Calu3 (cell line): ENCODE data around the gene PLA2G4A. TPM values are rescaled to one million over a fixed set of nuclear protein-coding genes. Genes with fewer than 3 reads are reported as not detected.
A peak's percentile ranks its signal among the peaks of the same experiment; 100 is the strongest.

Experiments used
- BruUV-seq: library from RNA; stranded (reverse); fragments of 400-500 nt; replicated peaks from 2 replicates; lab custom pipeline; 2021; lab: Mats Ljungman, UMichigan
- CTCF ChIA-PET: fragments of 300-600 bp; sonication (Branson Sonifier 250); formaldehyde crosslinking; loops from one replicate; lab custom pipeline; 2022; ENCODE audit warnings: antibody characterized with exemption; lab: Charles Lee
- DNase-seq: peaks from one replicate; pipeline ENCODE4 v3.0.0; 2022
- H3K27ac Mint-ChIP-seq: one replicate; pipeline ENCODE4 v1.8.0; 2022; ENCODE audit warnings: mixed read lengths; ENCODE audit not compliant: unreplicated experiment
- H3K27me3 Mint-ChIP-seq: one replicate; pipeline ENCODE4 v1.8.0; 2022; ENCODE audit warnings: mixed read lengths; ENCODE audit not compliant: unreplicated experiment
- H3K36me3 Mint-ChIP-seq: one replicate; pipeline ENCODE4 v1.8.0; 2022; ENCODE audit warnings: mild to moderate bottlenecking, moderate library complexity, mixed read lengths; ENCODE audit not compliant: insufficient read depth, unreplicated experiment
- H3K4me1 Mint-ChIP-seq: one replicate; pipeline ENCODE4 v1.8.0; 2022; ENCODE audit warnings: mild to moderate bottlenecking, low read depth, mixed read lengths; ENCODE audit not compliant: unreplicated experiment
- H3K4me3 Mint-ChIP-seq: one replicate; pipeline ENCODE4 v1.8.0; 2022; ENCODE audit warnings: mild to moderate bottlenecking, low read depth, moderate library complexity, mixed read lengths; ENCODE audit not compliant: unreplicated experiment
- H3K9me3 Mint-ChIP-seq: one replicate; pipeline ENCODE4 v1.8.0; 2022; ENCODE audit warnings: low read depth, mixed read lengths; ENCODE audit not compliant: unreplicated experiment
- intact Hi-C: fragments of 100-400 bp; cut with micrococcal nuclease; formaldehyde crosslinking; loops from one replicate; pipeline ENCODE4 v1.10.0; 2022; ENCODE audit not compliant: unreplicated experiment
- total RNA-seq: library from RNA; stranded (reverse); gene quantifications from 2 replicates; pipeline ENCODE4 v1.2.3, GENCODE V29; 2022
- TF ChIP-seq, protein P1 (sequence below): fragments of 200-600 bp; IDR thresholded peaks from one replicate; pipeline ENCODE4 v1.8.0; 2022; ENCODE audit warnings: antibody characterized with exemption; ENCODE audit not compliant: unreplicated experiment

Gene PLA2G4A
- total RNA-seq, 1 experiment from 2014 or later = 36.0 TPM

DNA sequence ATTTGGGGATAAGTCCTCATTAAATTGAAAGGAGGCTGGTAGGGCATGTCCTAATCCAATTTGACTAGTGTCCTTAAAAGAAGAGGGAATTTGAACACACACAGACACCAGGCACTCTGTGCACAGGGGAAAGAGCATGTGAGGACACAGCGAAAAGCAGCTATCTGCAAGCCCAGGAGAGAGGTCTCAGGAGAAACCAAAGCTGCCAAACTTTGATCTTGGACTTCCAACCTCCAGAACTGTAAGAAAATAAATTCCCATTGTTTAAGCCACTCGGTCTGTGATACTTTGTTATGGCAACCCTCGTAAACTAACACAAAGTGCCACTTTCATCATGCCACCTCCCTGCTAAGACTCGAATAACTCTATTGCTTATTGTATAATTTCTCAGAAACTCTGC lies 13.8 kb downstream of the PLA2G4A start:
- H3K27ac Mint-ChIP-seq = peak overlapping the region; percentile 26
- no peak for DNase-seq
- H3K4me3 Mint-ChIP-seq = peak overlapping the region; percentile 2
- CTCF ChIA-PET = no interaction called here
- intact Hi-C loops = no loop called here
- H3K27me3 Mint-ChIP-seq = no peaks in the 10 kb centered on the region
- peaks cover 4% of the 10 kb centered on the region for H3K36me3 Mint-ChIP-seq
- H3K9me3 Mint-ChIP-seq = no peaks in the 10 kb centered on the region
- peaks cover 70% of the 10 kb centered on the region for H3K4me1 Mint-ChIP-seq
- TF ChIP-seq, protein P1, sequence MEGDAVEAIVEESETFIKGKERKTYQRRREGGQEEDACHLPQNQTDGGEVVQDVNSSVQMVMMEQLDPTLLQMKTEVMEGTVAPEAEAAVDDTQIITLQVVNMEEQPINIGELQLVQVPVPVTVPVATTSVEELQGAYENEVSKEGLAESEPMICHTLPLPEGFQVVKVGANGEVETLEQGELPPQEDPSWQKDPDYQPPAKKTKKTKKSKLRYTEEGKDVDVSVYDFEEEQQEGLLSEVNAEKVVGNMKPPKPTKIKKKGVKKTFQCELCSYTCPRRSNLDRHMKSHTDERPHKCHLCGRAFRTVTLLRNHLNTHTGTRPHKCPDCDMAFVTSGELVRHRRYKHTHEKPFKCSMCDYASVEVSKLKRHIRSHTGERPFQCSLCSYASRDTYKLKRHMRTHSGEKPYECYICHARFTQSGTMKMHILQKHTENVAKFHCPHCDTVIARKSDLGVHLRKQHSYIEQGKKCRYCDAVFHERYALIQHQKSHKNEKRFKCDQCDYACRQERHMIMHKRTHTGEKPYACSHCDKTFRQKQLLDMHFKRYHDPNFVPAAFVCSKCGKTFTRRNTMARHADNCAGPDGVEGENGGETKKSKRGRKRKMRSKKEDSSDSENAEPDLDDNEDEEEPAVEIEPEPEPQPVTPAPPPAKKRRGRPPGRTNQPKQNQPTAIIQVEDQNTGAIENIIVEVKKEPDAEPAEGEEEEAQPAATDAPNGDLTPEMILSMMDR = no peak
- no TSS peak for BruUV-seq

DNA sequence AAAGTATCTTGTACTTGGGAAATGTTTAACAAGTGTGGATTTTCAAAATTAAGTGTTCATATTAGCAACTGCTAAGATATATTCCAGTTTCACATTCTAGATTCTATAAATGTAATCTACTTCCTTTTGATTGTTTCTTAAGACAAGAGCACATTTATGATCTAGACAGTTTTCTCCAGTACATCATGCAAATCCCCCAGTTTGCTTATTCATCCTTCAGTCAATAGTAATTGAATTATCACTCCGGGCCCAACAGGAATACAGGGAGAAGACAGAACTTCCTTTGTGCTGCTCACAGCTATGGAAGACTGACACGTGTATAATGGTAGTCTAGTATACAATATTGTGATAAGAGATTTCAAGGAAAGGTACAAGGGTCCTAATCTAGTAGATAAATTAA lies 14.5 kb downstream of the PLA2G4A start:
- TF ChIP-seq, protein P1 = no peak
- intact Hi-C loops = no loop called here
- Mint-ChIP-seq H3K27ac (peak overlapping the region; percentile 26), H3K4me3 (no peak overlapping the region), H3K4me1 (peaks cover 70% of the 10 kb centered on the region), H3K36me3 (no peaks in the 10 kb centered on the region), H3K9me3 (no peaks in the 10 kb centered on the region), H3K27me3 (no peaks in the 10 kb centered on the region)
- BruUV-seq = no TSS peak
- no peak for DNase-seq
- CTCF ChIA-PET = no interaction called here

DNA sequence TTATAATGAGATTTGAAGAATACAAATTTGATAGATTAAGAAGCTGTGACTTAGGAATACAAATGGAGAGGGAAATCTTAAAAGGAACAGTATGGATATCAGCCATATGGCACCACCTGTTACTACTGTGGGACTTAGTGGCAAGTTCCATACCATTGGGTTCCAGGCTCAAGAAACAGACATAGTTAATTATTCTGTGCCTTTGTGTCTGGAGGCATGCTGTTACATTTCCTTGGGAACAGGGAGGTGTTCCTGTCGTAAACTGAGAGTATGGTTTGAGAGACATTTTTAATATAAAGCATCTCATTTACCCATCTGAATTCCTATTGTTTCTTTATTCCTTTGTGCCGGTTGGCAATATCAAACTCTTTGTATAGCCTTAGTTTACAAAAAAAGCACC lies 15.2 kb downstream of the PLA2G4A start:
- Mint-ChIP-seq H3K9me3 (no peaks in the 10 kb centered on the region), H3K27ac (no peak overlapping the region), H3K4me3 (no peak overlapping the region), H3K27me3 (no peaks in the 10 kb centered on the region), H3K36me3 (peaks cover 5% of the 10 kb centered on the region), H3K4me1 (peaks cover 70% of the 10 kb centered on the region)
- CTCF ChIA-PET = no interaction called here
- DNase-seq = no peak
- TF ChIP-seq, protein P1 = no peak
- intact Hi-C loops = no loop called here
- no TSS peak for BruUV-seq

DNA sequence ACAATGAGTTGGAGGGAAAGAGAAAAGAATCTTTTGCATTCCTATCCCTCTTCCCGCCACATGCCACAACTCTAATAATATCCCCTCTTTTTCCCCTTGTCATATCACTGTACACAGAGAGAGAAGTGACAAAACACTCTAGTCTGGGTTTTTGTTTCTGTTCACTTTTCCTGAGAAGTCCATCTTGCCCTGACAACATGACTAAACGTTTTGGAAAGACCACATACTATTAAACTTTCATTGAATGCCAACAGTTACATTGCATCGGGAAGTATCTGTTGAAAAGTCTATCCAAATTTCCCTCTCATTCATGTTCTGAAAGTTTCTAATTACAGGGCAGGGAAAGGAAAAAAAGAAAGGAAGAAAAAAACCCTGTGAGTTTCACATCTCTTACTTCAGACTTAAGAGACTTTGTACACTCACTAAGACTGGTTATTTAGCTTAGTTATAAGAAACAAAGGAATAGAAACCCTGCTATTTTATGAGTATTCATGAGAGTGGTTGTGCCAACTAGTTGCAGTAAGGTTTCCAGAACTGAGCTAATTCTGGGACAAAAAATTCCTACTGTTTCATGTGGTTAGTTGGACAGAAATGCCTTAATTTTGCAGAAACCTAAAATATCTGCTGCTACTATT lies 16.9 kb downstream of the PLA2G4A start:
- intact Hi-C loops = loop anchor here (5.0 kb wide), 1 partner anchor 67 kb away; no protein-coding TSS in a partner anchor
- Mint-ChIP-seq H3K4me3 (no peak overlapping the region), H3K27ac (peak overlapping the region; percentile 66), H3K27me3 (no peaks in the 10 kb centered on the region), H3K9me3 (no peaks in the 10 kb centered on the region), H3K36me3 (peaks cover 5% of the 10 kb centered on the region), H3K4me1 (peaks cover 67% of the 10 kb centered on the region)
- CTCF ChIA-PET = interaction anchor here (0.6 kb wide), 1 partner anchor 297 kb away, joined by 4 read pairs; no protein-coding TSS in a partner anchor
- TF ChIP-seq, protein P1 = no peak
- no TSS peak for BruUV-seq
- DNase-seq = no peak
